ENCODE measurements around the gene SPATA17.
A peak's percentile ranks its signal among the peaks of the same experiment; 100 is the strongest.

The SPATA17 gene

GRCh38 chr1:217871955-217872354 lies 240.8 kb downstream of the SPATA17 start:
- DNase-seq (ENCODE audit: insufficient read length, low spot score): no peak
- no peak for TF ChIP-seq CTCF (IDR thresholded peaks at IDR 0.05; ENCODE audit: insufficient read depth, missing control alignments)
- no peak for FAIRE-seq

- DNase-seq (ENCODE audit: insufficient read length, low spot score) (no peak), FAIRE-seq (no peak)
- no peak for TF ChIP-seq CTCF (IDR thresholded peaks at IDR 0.05; ENCODE audit: insufficient read depth, missing control alignments)
Measured at GRCh38 chr1:217875229-217875628, 244.1 kb downstream of the SPATA17 start.

GRCh38 chr1:217876401-217876800 lies 245.3 kb downstream of the SPATA17 start:
- FAIRE-seq: no peak
- no peak for DNase-seq (ENCODE audit: insufficient read length, low spot score)
- TF ChIP-seq CTCF (IDR thresholded peaks at IDR 0.05; ENCODE audit: insufficient read depth, missing control alignments): no peak

GRCh38 chr1:217876896-217877295 lies 245.8 kb downstream of the SPATA17 start:
- no peak for DNase-seq (ENCODE audit: insufficient read length, low spot score)
- no peak for FAIRE-seq
- no peak for TF ChIP-seq CTCF (IDR thresholded peaks at IDR 0.05; ENCODE audit: insufficient read depth, missing control alignments)

GRCh38 chr1:217881131-217881543 lies 250.0 kb downstream of the SPATA17 start:
- TF ChIP-seq CTCF (IDR thresholded peaks at IDR 0.05; ENCODE audit: insufficient read depth, missing control alignments): no peak
- FAIRE-seq (no peak), DNase-seq (ENCODE audit: insufficient read length, low spot score) (no peak)

GRCh38 chr1:217881607-217882332 lies 250.6 kb downstream of the SPATA17 start:
- no peak for TF ChIP-seq CTCF (IDR thresholded peaks at IDR 0.05; ENCODE audit: insufficient read depth, missing control alignments)
- FAIRE-seq (no peak), DNase-seq (ENCODE audit: insufficient read length, low spot score) (no peak)

GRCh38 chr1:217885181-217885580 lies 254.0 kb downstream of the SPATA17 start:
- FAIRE-seq (peak; percentile 75), DNase-seq (ENCODE audit: insufficient read length, low spot score) (no peak)
- no peak for TF ChIP-seq CTCF (IDR thresholded peaks at IDR 0.05; ENCODE audit: insufficient read depth, missing control alignments)

Measured in D721Med (cell line).